22Rv1 (cell line): ENCODE data around the gene CDC6.

ENCODE experiments used
- CTCF ChIP-seq: fragments of 450-650 bp; IDR thresholded peaks from 2 replicates; pipeline ENCODE4 v1.5.1; 2017; ENCODE audit warnings: mild to moderate bottlenecking
- ZFX ChIP-seq: fragments of 450-650 bp; IDR thresholded peaks from 2 replicates; pipeline ENCODE4 v1.6.1; 2017; ENCODE audit warnings: antibody characterized with exemption, borderline replicate concordance

- TF ChIP-seq CTCF (no peak), ZFX (no peak)
Measured at GRCh38 chr17:40333781-40334448, 46.2 kb downstream of the CDC6 start.
